KG1 (cell line): Measurements from ENCODE around the gene CD163L1.

Source experiments
- DNase-seq: peaks from one replicate; lab custom pipeline; 2025; lab: John Stamatoyannopoulos, UW

CD163L1 gene

GRCh38 chr12:7324176-7324575 is 119.8 kb downstream of the CD163L1 start:
- no peak for DNase-seq

GRCh38 chr12:7322599-7322998 is 121.4 kb downstream of the CD163L1 start:
- DNase-seq, result no peak

DNA sequence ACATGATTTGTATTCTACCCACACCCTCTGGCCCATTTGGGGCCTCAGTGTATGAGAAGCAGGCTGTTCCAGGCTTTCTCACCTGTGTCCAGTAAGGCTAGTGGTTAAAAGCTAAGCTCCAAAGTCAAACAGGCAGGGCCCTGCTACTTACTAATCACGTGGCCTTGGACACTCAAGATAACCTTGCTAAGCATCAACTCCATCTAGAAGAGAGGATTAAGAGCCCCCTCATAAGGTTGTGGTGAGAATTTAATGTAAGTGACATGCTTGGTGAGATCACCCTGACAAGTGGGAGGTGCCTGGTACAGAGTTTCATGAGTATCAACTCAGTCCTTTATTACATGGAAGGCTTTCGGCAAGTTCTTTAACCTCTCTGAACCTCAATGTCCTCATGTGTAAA is 122.3 kb downstream of the CD163L1 start:
- DNase-seq, result no peak

DNA sequence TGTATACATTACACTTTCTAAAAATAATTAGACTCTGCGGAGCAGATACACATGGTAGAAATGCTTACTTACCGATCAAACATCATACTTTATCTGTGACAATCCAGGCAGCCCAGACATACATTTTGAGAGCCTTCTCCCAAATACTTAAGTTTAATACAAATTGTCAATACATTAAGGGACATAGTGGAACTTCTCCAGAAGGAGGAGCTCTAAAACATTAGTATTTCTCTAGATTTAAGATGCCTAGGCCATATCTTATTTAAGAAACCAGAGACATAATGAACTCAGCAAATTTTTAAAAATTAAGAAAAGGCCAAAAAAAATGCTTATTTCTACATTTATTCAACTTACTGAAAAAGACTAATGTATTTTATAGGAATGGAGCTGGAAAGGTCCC is 124.0 kb downstream of the CD163L1 start:
- DNase-seq, result no peak

DNA sequence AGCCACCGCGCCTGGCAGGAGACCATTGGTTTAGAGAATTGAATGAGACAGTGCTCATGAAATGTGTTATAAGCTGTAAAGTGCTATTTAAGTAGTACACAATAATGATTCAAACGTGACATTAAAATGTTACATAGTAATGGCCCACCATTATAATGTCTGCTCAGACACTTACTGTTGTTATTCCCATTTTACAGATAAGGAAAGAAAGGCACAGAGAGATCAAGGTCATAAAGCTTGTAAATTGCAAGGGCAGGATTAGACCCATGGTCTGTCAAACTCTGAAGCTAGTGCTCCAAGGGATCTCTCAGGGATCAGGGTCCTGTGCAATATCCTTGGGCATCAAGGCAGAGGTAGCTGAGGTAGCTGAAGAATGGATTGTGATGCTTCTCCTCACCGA is 133.9 kb downstream of the CD163L1 start:
- no peak for DNase-seq
